IMR-90 (cell line): Measurements from ENCODE around the gene RSF1. TPM values are rescaled to one million over a fixed set of nuclear protein-coding genes. Genes with fewer than 3 reads are reported as not detected.
A peak's percentile ranks its signal among the peaks of the same experiment; 100 is the strongest.

Experiments
- ATAC-seq: fragments of 200-7000 bp; cut with Tn5 transposase; 2 replicates; pipeline ENCODE4 v1.9.1; 2020; ENCODE audit warnings: low read depth, mild to moderate bottlenecking, moderate library complexity
- BruUV-seq: library from RNA; stranded (reverse); fragments of 400-500 nt; replicated peaks from 2 replicates; lab custom pipeline; 2021; lab: Mats Ljungman, UMichigan
- CTCF ChIA-PET: fragments of 300-600 bp; formaldehyde crosslinking; extraction: SDS; loops from one replicate; lab custom pipeline; 2021; ENCODE audit warnings: antibody characterized with exemption; lab: Yijun Ruan, JAX
- POLR2A ChIA-PET: fragments of 300-600 bp; sonication (Branson Sonifier 250); formaldehyde crosslinking; loops from one replicate; lab custom pipeline; 2022; ENCODE audit warnings: antibody characterized with exemption; ENCODE audit not compliant: unreplicated experiment; lab: Charles Lee
- DNase-seq: peaks from one replicate; pipeline ENCODE4 v3.0.0; 2013
- H2AFZ ChIP-seq: replicated peaks from 2 replicates; pipeline ENCODE3; 2013; ENCODE audit warnings: low read length, mild to moderate bottlenecking; ENCODE audit not compliant: poor library complexity
- H2AK5ac ChIP-seq: 2 replicates; pipeline ENCODE4 v1.6.1; 2013; ENCODE audit warnings: low read depth, low read length, inconsistent platforms
- H2AK9ac ChIP-seq: replicated peaks from 2 replicates; pipeline ENCODE3; 2013; ENCODE audit warnings: mild to moderate bottlenecking, low read depth, low read length, moderate library complexity; ENCODE audit not compliant: poor library complexity
- H2BK120ac ChIP-seq: 2 replicates; pipeline ENCODE4 v1.6.1; 2013; ENCODE audit warnings: low read depth, low read length, inconsistent platforms
- H2BK15ac ChIP-seq: 3 replicates; pipeline ENCODE4 v1.6.1; 2013; ENCODE audit warnings: low read depth, low read length, inconsistent platforms
- H2BK20ac ChIP-seq: 2 replicates; pipeline ENCODE4 v1.6.1; 2013; ENCODE audit warnings: low read depth, mild to moderate bottlenecking, inconsistent platforms, low read length, moderate library complexity
- H2BK5ac ChIP-seq: 2 replicates; pipeline ENCODE4 v1.6.1; 2013; ENCODE audit warnings: mild to moderate bottlenecking, low read depth, low read length, inconsistent platforms; ENCODE audit not compliant: poor library complexity, severe bottlenecking
- H3K14ac ChIP-seq: replicated peaks from 2 replicates; pipeline ENCODE4 v1.6.1; 2013; ENCODE audit warnings: low read depth, low read length, inconsistent platforms
- H3K18ac ChIP-seq: 2 replicates; pipeline ENCODE4 v1.6.1; 2013; ENCODE audit warnings: low read depth, low read length, control low read depth
- H3K23ac ChIP-seq: 2 replicates; pipeline ENCODE4 v1.6.1; 2013; ENCODE audit warnings: low read depth, low read length, inconsistent platforms
- H3K27ac ChIP-seq: 2 replicates; pipeline ENCODE4 v1.5.1; 2013; ENCODE audit warnings: mild to moderate bottlenecking, control low read depth, low read length; ENCODE audit not compliant: insufficient read depth
- H3K27me3 ChIP-seq: 2 replicates; pipeline ENCODE4 v1.6.1; 2013; ENCODE audit warnings: low read length; ENCODE audit not compliant: control insufficient read depth, insufficient read depth
- H3K36me3 ChIP-seq: 2 replicates; pipeline ENCODE4 v1.6.1; 2013; ENCODE audit warnings: low read length, mixed read lengths; ENCODE audit not compliant: control insufficient read depth, insufficient read depth
- H3K4ac ChIP-seq: 2 replicates; pipeline ENCODE4 v1.6.1; 2013; ENCODE audit warnings: low read depth, low read length, inconsistent platforms
- H3K4me1 ChIP-seq: 2 replicates; pipeline ENCODE4 v1.6.1; 2013; ENCODE audit warnings: low read length, mixed read lengths; ENCODE audit not compliant: control insufficient read depth, insufficient read depth
- H3K4me2 ChIP-seq: 2 replicates; pipeline ENCODE4 v1.6.1; 2013; ENCODE audit warnings: low read depth, mild to moderate bottlenecking, control low read depth, low read length, moderate library complexity
- H3K4me3 ChIP-seq: 2 replicates; pipeline ENCODE4 v1.5.1; 2013; ENCODE audit warnings: low read depth, mild to moderate bottlenecking, control low read depth, low read length, moderate library complexity; ENCODE audit not compliant: insufficient read depth
- H3K56ac ChIP-seq: 2 replicates; pipeline ENCODE4 v1.6.1; 2013; ENCODE audit warnings: low read length, inconsistent platforms; ENCODE audit not compliant: insufficient read depth; ENCODE audit errors: extremely low read depth
- H3K79me1 ChIP-seq, 2 experiments: 2 replicates each; pipeline ENCODE4 v1.6.1; 2013; ENCODE audit warnings: low read length in 2 of 2, inconsistent platforms in 1 of 2, low read depth in 1 of 2
- H3K9ac ChIP-seq: 2 replicates; pipeline ENCODE4 v1.6.1; 2013; ENCODE audit warnings: low read depth, low read length, control low read depth
- H3K9me1 ChIP-seq: 2 replicates; pipeline ENCODE4 v1.6.1; 2013; ENCODE audit warnings: low read length, inconsistent platforms; ENCODE audit not compliant: insufficient read depth
- H3K9me3 ChIP-seq: 2 replicates; pipeline ENCODE4 v1.6.1; 2013; ENCODE audit warnings: low read length; ENCODE audit not compliant: control insufficient read depth, insufficient read depth
- H4K20me1 ChIP-seq: 2 replicates; pipeline ENCODE4 v1.6.1; 2013; ENCODE audit warnings: low read length, inconsistent platforms; ENCODE audit not compliant: insufficient read depth
- H4K5ac ChIP-seq: 2 replicates; pipeline ENCODE4 v1.6.1; 2013; ENCODE audit warnings: mild to moderate bottlenecking, low read depth, low read length, control low read depth
- H4K8ac ChIP-seq, 2 experiments: 2 replicates each; pipeline ENCODE4 v1.6.1; 2013; ENCODE audit warnings: low read depth in 2 of 2, low read length in 2 of 2, control low read depth in 1 of 2, inconsistent platforms in 1 of 2
- H4K91ac ChIP-seq: 2 replicates; pipeline ENCODE4 v1.6.1; 2013; ENCODE audit warnings: low read depth, low read length, inconsistent platforms; ENCODE audit not compliant: insufficient read depth
- BHLHE40 ChIP-seq: fragments of 150-350 bp; IDR thresholded peaks from 2 replicates; pipeline ENCODE4 v1.6.1; 2016; ENCODE audit warnings: mild to moderate bottlenecking, low read depth, low read length
- CEBPB ChIP-seq: IDR thresholded peaks from 2 replicates; pipeline ENCODE4 v1.6.1; 2012; ENCODE audit warnings: low read depth, low read length, improper control_type of control experiment
- CHD1 ChIP-seq: IDR thresholded peaks from 2 replicates; pipeline ENCODE4 v1.6.1; 2012; ENCODE audit warnings: low read depth, low read length, improper control_type of control experiment
- FOS ChIP-seq: fragments of 150-350 bp; IDR thresholded peaks from 2 replicates; pipeline ENCODE4 v1.6.1; 2016; ENCODE audit warnings: low read depth, low read length
- MAFK ChIP-seq: IDR thresholded peaks from 2 replicates; pipeline ENCODE4 v1.6.1; 2012; ENCODE audit warnings: low read depth, low read length, improper control_type of control experiment
- MAZ ChIP-seq: IDR thresholded peaks from 2 replicates; pipeline ENCODE4 v1.6.1; 2012; ENCODE audit warnings: low read depth, mild to moderate bottlenecking, low read length, improper control_type of control experiment, moderate library complexity, borderline replicate concordance
- MXI1 ChIP-seq: IDR thresholded peaks from 2 replicates; pipeline ENCODE4 v1.6.1; 2012; ENCODE audit warnings: low read depth, mild to moderate bottlenecking, low read length, moderate library complexity, borderline replicate concordance
- NFE2L2 ChIP-seq: fragments of 150-350 bp; IDR thresholded peaks from 2 replicates; pipeline ENCODE4 v1.6.1; 2016; ENCODE audit warnings: low read depth, mild to moderate bottlenecking, low read length
- POLR2A ChIP-seq: IDR thresholded peaks from 2 replicates; pipeline ENCODE4 v1.6.1; 2012; ENCODE audit warnings: mild to moderate bottlenecking, low read depth, low read length
- RAD21 ChIP-seq: IDR thresholded peaks from 2 replicates; pipeline ENCODE4 v1.6.1; 2012; ENCODE audit warnings: low read length, improper control_type of control experiment
- RCOR1 ChIP-seq: IDR thresholded peaks from 2 replicates; pipeline ENCODE4 v1.6.1; 2012; ENCODE audit warnings: mild to moderate bottlenecking, low read length, improper control_type of control experiment; ENCODE audit not compliant: insufficient replicate concordance
- RFX5 ChIP-seq: IDR thresholded peaks from 2 replicates; pipeline ENCODE4 v1.8.0; 2012; ENCODE audit warnings: low read depth, mild to moderate bottlenecking, low read length, moderate library complexity
- SMC3 ChIP-seq: fragments of 150-350 bp; IDR thresholded peaks from 2 replicates; pipeline ENCODE4 v1.6.1; 2016; ENCODE audit warnings: low read depth, mild to moderate bottlenecking, antibody characterized with exemption, low read length, moderate library complexity
- WGBS, 2 experiments: methylation state at CpG; one replicate each; pipeline versions ENCODE4 v1.1.5 to v1.1.7; 2013; ENCODE audit warnings: missing lambda C conversion rate in 2 of 2; ENCODE audit not compliant: insufficient read length in 1 of 2; ENCODE audit errors: extremely low coverage in 2 of 2; 5-methylcytosine and 5-hydroxymethylcytosine counted together
- dilution Hi-C: fragments of 300-500 bp; cut with HindIII; formaldehyde crosslinking; loops from one replicate; pipeline ENCODE4 v1.14.3; 2018; ENCODE audit warnings: low sequenced_read_pairs; ENCODE audit not compliant: unreplicated experiment
- in situ Hi-C: fragments of 300-500 bp; cut with MboI; formaldehyde crosslinking; loops from 3 replicates; pipeline ENCODE4 v1.14.3; 2019; ENCODE audit warnings: low sequenced_read_pairs, inconsistent platforms, mixed read lengths
- intact Hi-C: fragments of 100-400 bp; cut with micrococcal nuclease; formaldehyde crosslinking; loops from 2 replicates; pipeline ENCODE4 v1.10.0; 2022
- polyA plus RNA-seq, 3 experiments: library from polyadenylated mRNA; depleted of rRNA; stranded (reverse); fragments of >200 nt; gene quantifications; 2 replicates each; pipeline ENCODE4 v1.2.3, GENCODE V29; 2012; ENCODE audit warnings: low replicate concordance in 1 of 3
- total RNA-seq: library from RNA; depleted of rRNA; stranded (reverse); fragments of >200 nt; gene quantifications from 2 replicates; pipeline ENCODE4 v1.2.3, GENCODE V29; 2012
- TF ChIP-seq, protein P1 (sequence below): conservative IDR thresholded peaks from 2 replicates; pipeline ENCODE4 v1.5.1; 2012; ENCODE audit warnings: mild to moderate bottlenecking, low read depth, low read length, improper control_type of control experiment

RSF1 gene
- total and polyA plus RNA-seq, 2 of the 4 experiments (the other 2 are of a cell fraction) = 13.9 to 18.5 TPM

DNA sequence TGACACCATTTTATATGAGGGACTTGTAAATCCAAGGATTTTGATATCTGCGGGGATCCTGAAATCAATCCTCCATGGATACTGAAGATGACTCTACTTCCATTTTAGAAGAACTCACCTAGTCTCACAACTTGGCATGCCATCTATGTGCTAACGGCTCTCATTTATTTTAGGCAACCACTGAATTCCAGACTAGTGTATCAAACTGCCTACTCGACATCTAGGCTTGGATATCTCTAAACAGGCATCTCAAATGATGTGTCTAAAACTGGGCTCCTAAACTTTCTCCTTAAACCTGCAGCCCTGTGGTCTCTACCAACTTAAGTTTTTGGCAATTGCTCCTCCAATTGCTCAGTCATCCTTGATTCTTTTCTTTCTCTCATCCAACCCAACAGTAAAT is 151.8 kb downstream of the RSF1 start:
- Histone ChIP-seq H2AFZ (no peak overlapping the region), H3K27ac (no peak overlapping the region), H4K20me1 (peaks cover 6% of the 10 kb centered on the region; the same call in 1 of the 2 replicates), H3K4ac (no peak overlapping the region; the same call in 1 of the 2 replicates), H3K79me1 (peaks cover 3 to 24% of the 10 kb centered on the region in 2 experiments; a peak in 3 of 4 replicates), H3K9me1 (peaks cover 5% of the 10 kb centered on the region), H3K14ac (no peak overlapping the region; the same call in 1 of the 2 replicates), H2AK5ac (no peak overlapping the region), H3K4me1 (peaks cover 7% of the 10 kb centered on the region), H3K27me3 (no peaks in the 10 kb centered on the region), H2BK20ac (no peak overlapping the region), H4K91ac (no peak overlapping the region), H3K56ac (no peak overlapping the region), H2BK15ac (no peak overlapping the region), H3K4me2 (peak overlapping the region; percentile 62; the same call in 1 of the 2 replicates), H2BK5ac (peak overlapping the region; percentile 63), H3K23ac (no peak overlapping the region), H4K8ac (no peak overlapping the region), H3K4me3 (no peak overlapping the region), H4K5ac (no peak overlapping the region), H2BK120ac (peak overlapping the region; percentile 12; the same call in 1 of the 2 replicates), H3K9me3 (no peaks in the 10 kb centered on the region), H2AK9ac (no peak overlapping the region), H3K9ac (no peak overlapping the region; the same call in 1 of the 2 replicates), H3K18ac (peak overlapping the region; percentile 1; the same call in 1 of the 2 replicates), H3K36me3 (peaks cover 23% of the 10 kb centered on the region)
- 6% methylated on average over 2 of the region's 3 CpGs; no CpG with 5 or more reads in 1 of the 2 experiments for WGBS, 2 experiments
- ATAC-seq (peak; percentile 55), DNase-seq (peak; percentile 62)
- ChIA-PET CTCF (no interaction called here), POLR2A (no interaction called here)
- TF ChIP-seq, protein P1, sequence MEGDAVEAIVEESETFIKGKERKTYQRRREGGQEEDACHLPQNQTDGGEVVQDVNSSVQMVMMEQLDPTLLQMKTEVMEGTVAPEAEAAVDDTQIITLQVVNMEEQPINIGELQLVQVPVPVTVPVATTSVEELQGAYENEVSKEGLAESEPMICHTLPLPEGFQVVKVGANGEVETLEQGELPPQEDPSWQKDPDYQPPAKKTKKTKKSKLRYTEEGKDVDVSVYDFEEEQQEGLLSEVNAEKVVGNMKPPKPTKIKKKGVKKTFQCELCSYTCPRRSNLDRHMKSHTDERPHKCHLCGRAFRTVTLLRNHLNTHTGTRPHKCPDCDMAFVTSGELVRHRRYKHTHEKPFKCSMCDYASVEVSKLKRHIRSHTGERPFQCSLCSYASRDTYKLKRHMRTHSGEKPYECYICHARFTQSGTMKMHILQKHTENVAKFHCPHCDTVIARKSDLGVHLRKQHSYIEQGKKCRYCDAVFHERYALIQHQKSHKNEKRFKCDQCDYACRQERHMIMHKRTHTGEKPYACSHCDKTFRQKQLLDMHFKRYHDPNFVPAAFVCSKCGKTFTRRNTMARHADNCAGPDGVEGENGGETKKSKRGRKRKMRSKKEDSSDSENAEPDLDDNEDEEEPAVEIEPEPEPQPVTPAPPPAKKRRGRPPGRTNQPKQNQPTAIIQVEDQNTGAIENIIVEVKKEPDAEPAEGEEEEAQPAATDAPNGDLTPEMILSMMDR = no peak
- TF ChIP-seq SMC3 (no peak), MXI1 (no peak), NFE2L2 (no peak), BHLHE40 (no peak), MAZ (no peak), RFX5 (no peak), CHD1 (no peak), POLR2A (no peak), RCOR1 (no peak), FOS (no peak), CEBPB (no peak), RAD21 (no peak), MAFK (no peak)
- BruUV-seq = no TSS peak
- intact Hi-C loops = no loop called here
- in situ Hi-C loops = no loop called here
- dilution Hi-C loops = no loop called here
